CD8-positive, alpha-beta memory T cell (primary cell): ENCODE results near the gene FGD1. TPM values are rescaled to one million over a fixed set of nuclear protein-coding genes. Genes with fewer than 3 reads are reported as not detected.
"Not testable (repeated sequence)": the region's sequence is repeated elsewhere in the genome, so short reads cannot be mapped to it uniquely, and the experiment has no call there.

Experiments
- CTCF ChIA-PET: fragments of 350-600 bp; sonication (Branson Sonifier 250); formaldehyde crosslinking; loops from one replicate; lab custom pipeline; 2021; ENCODE audit warnings: antibody characterized with exemption; lab: Charles Lee
- POLR2A ChIA-PET: fragments of 350-600 bp; sonication (Branson Sonifier 250); formaldehyde crosslinking; loops from one replicate; lab custom pipeline; 2021; ENCODE audit warnings: antibody characterized with exemption; lab: Charles Lee
- DNase-seq, 5 donors: peaks; one replicate each; pipeline versions ENCODE4 v3.0.0 to v3.0.0-alpha.2; 2020 to 2022; ENCODE audit warnings: mixed read lengths in 1 of 5
- H3K27ac ChIP-seq: one replicate; pipeline ENCODE4 v1.7.0; 2013; ENCODE audit warnings: low read depth, mild to moderate bottlenecking, low read length, moderate library complexity
- H3K27me3 ChIP-seq: 2 replicates; pipeline ENCODE4 v1.7.0; 2013; ENCODE audit warnings: low read length, mild to moderate bottlenecking; ENCODE audit not compliant: insufficient read depth, poor library complexity, severe bottlenecking
- H3K36me3 ChIP-seq: 2 replicates; pipeline ENCODE4 v1.7.0; 2013; ENCODE audit warnings: mild to moderate bottlenecking, low read length, moderate library complexity; ENCODE audit not compliant: insufficient read depth
- H3K4me1 ChIP-seq: 2 replicates; pipeline ENCODE4 v1.7.0; 2013; ENCODE audit warnings: mild to moderate bottlenecking, low read length, moderate library complexity; ENCODE audit not compliant: insufficient read depth
- H3K4me3 ChIP-seq: 2 replicates; pipeline ENCODE4 v1.7.0; 2013; ENCODE audit warnings: mild to moderate bottlenecking, low read length
- H3K9me3 ChIP-seq: 2 replicates; pipeline ENCODE4 v1.7.0; 2013; ENCODE audit warnings: mild to moderate bottlenecking, low read length
- H3K27ac Mint-ChIP-seq, 8 donors: one replicate each; pipeline ENCODE4 v1.8.0; 2020 to 2021; ENCODE audit warnings: mixed read lengths in 8 of 8, mild to moderate bottlenecking in 6 of 8, inconsistent platforms in 3 of 8, moderate library complexity in 3 of 8
- H3K27me3 Mint-ChIP-seq, 2 donors: one replicate each; pipeline ENCODE4 v1.8.0; 2020 to 2021; ENCODE audit warnings: mixed read lengths in 2 of 2, mild to moderate bottlenecking in 1 of 2, moderate library complexity in 1 of 2
- H3K36me3 Mint-ChIP-seq, 3 donors: one replicate each; pipeline ENCODE4 v1.8.0; 2020 to 2021; ENCODE audit warnings: mixed read lengths in 3 of 3, inconsistent platforms in 1 of 3, mild to moderate bottlenecking in 1 of 3
- H3K4me1 Mint-ChIP-seq, 3 donors: one replicate each; pipeline ENCODE4 v1.8.0; 2020 to 2021; ENCODE audit warnings: mixed read lengths in 3 of 3, inconsistent platforms in 1 of 3, mild to moderate bottlenecking in 1 of 3
- H3K4me3 Mint-ChIP-seq, 7 donors: one replicate each; pipeline ENCODE4 v1.8.0; 2020 to 2021; ENCODE audit warnings: mixed read lengths in 7 of 7, mild to moderate bottlenecking in 6 of 7, moderate library complexity in 4 of 7, inconsistent platforms in 2 of 7
- H3K9me3 Mint-ChIP-seq, 5 donors: one replicate each; pipeline ENCODE4 v1.8.0; 2020 to 2022; ENCODE audit warnings: mixed read lengths in 5 of 5, mild to moderate bottlenecking in 3 of 5, moderate library complexity in 2 of 5, inconsistent platforms in 1 of 5
- polyA plus RNA-seq: library from polyadenylated mRNA; unstranded; fragments of 300-500 nt; fragmentation: Illumina TruSeq; gene quantifications from one replicate; pipeline ENCODE4 v1.2.3, GENCODE V29; 2021
- total RNA-seq, 2 experiments: library from RNA; stranded (reverse); gene quantifications; one replicate each; pipeline ENCODE4 v1.2.3, GENCODE V29; 2021

FGD1 gene
- total RNA-seq: under 1 TPM in 1 of 2 experiments, not detected in 1; 0.07 TPM
- 0.67 TPM for polyA plus RNA-seq

- peaks cover 0 to 6% (median 4%) of the 10 kb centered on the region in 3 donors for H3K4me1 Mint-ChIP-seq
- Histone ChIP-seq H3K36me3 (no peaks in the 10 kb centered on the region), H3K27ac (no peak within 1 kb of the TSS), H3K9me3 (no peaks in the 10 kb centered on the region), H3K4me3 (no peak within 1 kb of the TSS), H3K27me3 (no peaks in the 10 kb centered on the region), H3K4me1 (no peaks in the 10 kb centered on the region)
- H3K36me3 Mint-ChIP-seq: peaks cover 0 to 1% (median 0%) of the 10 kb centered on the region in 3 donors
- CTCF ChIA-PET: no interaction called here
- DNase-seq: peak in 3 of 5 donors; percentile 2 to 6 (median 6)
- H3K9me3 Mint-ChIP-seq: peaks cover 0 to 3% (median 0%) of the 10 kb centered on the region in 5 donors
- H3K27me3 Mint-ChIP-seq: peaks cover 27% of the 10 kb centered on the region in 2 donors
- POLR2A ChIA-PET: no interaction called here
- H3K27ac Mint-ChIP-seq: peak within 1 kb of the TSS in 1 of 8 donors; percentile 0
- peak within 1 kb of the TSS; percentile 39 to 88 (median 58) for H3K4me3 Mint-ChIP-seq
These were observed at the start of gene FGD1 for GRCh38 chrX:54495814-54496516. Gene FGD1, minus strand, starts transcription at chrX:54496234. Its CDS starts 802 bp downstream, at chrX:54495432.

DNA sequence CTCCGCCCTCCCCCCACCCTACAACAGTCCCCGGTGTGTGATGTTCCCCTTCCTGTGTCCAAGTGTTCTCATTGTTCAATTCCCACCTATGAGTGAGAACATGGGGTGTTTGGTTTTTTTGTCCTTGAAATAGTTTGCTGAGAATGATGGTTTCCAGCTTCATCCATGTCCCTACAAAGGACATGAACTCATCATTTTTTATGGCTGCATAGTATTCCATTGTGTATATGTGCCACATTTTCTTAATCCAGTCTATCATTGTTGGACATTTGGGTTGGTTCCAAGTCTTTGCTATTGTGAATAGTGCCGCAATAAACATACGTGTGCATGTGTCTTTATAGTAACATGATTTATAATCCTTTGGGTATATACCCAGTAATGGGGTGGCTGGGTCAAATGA, 46.2 kb upstream of the FGD1 start:
- H3K4me1 ChIP-seq, H3K9me3 Mint-ChIP-seq, H3K27me3 ChIP-seq, POLR2A ChIA-PET, DNase-seq, H3K4me3 Mint-ChIP-seq, H3K4me1 Mint-ChIP-seq, H3K27me3 Mint-ChIP-seq, H3K27ac Mint-ChIP-seq, H3K9me3 ChIP-seq, H3K4me3 ChIP-seq, H3K27ac ChIP-seq: not testable (repeated sequence)
- CTCF ChIA-PET: interaction anchor here (0.7 kb wide), 1 partner anchor 184 kb away, joined by 3 read pairs; the partner anchor contains the start of gene WNK3
- peaks cover 0 to 71% (median 17%) of the 10 kb centered on the region in 3 donors for H3K36me3 Mint-ChIP-seq
- H3K36me3 ChIP-seq: peaks cover 12% of the 10 kb centered on the region

DNA sequence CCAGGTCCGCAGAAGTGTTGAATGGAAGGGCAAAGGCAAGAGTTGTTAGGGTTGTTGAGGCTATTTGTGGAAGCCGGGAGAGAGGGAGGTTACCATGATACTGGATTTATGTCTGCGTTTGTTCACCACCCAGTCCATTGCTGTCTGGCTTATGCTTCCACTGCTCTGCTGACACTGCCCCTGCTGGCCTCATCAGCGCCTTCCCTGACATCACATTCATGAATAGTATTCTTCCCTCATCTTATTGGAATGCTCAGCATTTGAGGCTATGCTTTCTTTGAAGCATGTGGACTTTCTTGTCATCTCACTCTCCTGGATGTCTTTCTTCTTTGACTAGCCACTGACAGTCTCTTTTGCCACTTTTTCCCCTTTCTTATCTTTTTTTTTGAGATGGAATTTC, 44.3 kb upstream of the FGD1 start:
- Histone ChIP-seq H3K36me3 (peaks cover 12% of the 10 kb centered on the region), H3K27ac (no peak overlapping the region), H3K4me1 (no peaks in the 10 kb centered on the region), H3K4me3 (no peak overlapping the region), H3K27me3 (no peaks in the 10 kb centered on the region), H3K9me3 (no peaks in the 10 kb centered on the region)
- ChIA-PET POLR2A (no interaction called here), CTCF (no interaction called here)
- Mint-ChIP-seq H3K27me3 (no peaks in the 10 kb centered on the region), H3K4me3 (no peak overlapping the region), H3K27ac (peak overlapping the region in 2 of 8 donors; percentile 42 to 61), H3K9me3 (peaks cover 0 to 2% (median 0%) of the 10 kb centered on the region in 5 donors), H3K4me1 (peaks cover 0 to 12% (median 0%) of the 10 kb centered on the region in 3 donors), H3K36me3 (peaks cover 0 to 70% (median 15%) of the 10 kb centered on the region in 3 donors)
- DNase-seq: no peak

GRCh38 chrX:54534271-54534670, 38.2 kb upstream of the FGD1 start:
- Mint-ChIP-seq H3K4me1 (peaks cover 35 to 51% (median 41%) of the 10 kb centered on the region in 3 donors), H3K4me3 (peak overlapping the region in 5 of 7 donors; percentile 15 to 46 (median 42)), H3K27ac (peak overlapping the region in 4 of 8 donors; percentile 1 to 30 (median 14)), H3K27me3 (peaks cover 0 to 2% of the 10 kb centered on the region in 2 donors), H3K9me3 (peaks cover 0 to 2% (median 0%) of the 10 kb centered on the region in 5 donors), H3K36me3 (peaks cover 0 to 54% (median 0%) of the 10 kb centered on the region in 3 donors)
- H3K27ac ChIP-seq: no peak overlapping the region
- peaks cover 17% of the 10 kb centered on the region for H3K4me1 ChIP-seq
- ChIA-PET CTCF (no interaction called here), POLR2A (no interaction called here)
- H3K36me3 ChIP-seq: peaks cover 2% of the 10 kb centered on the region
- no peaks in the 10 kb centered on the region for H3K27me3 ChIP-seq
- no peak overlapping the region for H3K4me3 ChIP-seq
- peaks cover 3% of the 10 kb centered on the region for H3K9me3 ChIP-seq
- DNase-seq: no peak

DNA sequence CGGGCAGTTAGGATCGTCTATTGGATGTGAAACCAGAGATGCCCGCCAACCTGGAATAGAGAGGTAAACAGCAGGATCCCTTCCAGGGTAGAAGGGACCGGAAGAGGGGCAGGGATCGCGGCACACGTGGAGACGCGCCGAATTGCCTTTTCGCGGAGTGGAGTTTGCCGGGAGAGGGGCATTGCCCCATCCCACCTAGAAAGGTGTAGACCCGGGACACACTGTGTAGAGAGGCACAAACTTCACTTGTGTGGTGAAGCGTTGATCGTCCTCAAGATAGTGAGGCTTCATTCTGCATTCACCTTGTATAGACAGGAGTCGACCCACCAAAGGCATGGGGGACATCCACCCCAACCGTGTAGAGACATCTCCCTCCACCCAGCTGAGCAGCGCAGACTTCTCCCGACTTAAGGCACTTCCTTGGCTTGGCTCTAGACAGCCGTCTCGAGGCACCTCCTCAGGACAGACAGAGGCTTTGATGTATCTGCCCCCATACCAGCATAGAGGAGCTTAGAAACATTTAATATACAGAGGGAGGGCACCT, 34.4 kb upstream of the FGD1 start:
- Histone ChIP-seq H3K27ac (peak overlapping the region; percentile 86), H3K27me3 (no peaks in the 10 kb centered on the region), H3K4me3 (peak overlapping the region; percentile 81), H3K4me1 (peaks cover 18% of the 10 kb centered on the region), H3K36me3 (no peaks in the 10 kb centered on the region), H3K9me3 (peaks cover 3% of the 10 kb centered on the region)
- ChIA-PET POLR2A (interaction anchor here (0.6 to 3.0 kb wide), 5 partner anchors 16 to 486 kb away, joined by 3 to 33 read pairs (median 3); partner anchors contain the start of genes APEX2 and PHF8), CTCF (interaction anchor here (1.9 kb wide), 1 partner anchor 109 kb away, joined by 10 read pairs; no protein-coding TSS in a partner anchor)
- Mint-ChIP-seq H3K36me3 (peaks cover 0 to 31% (median 0%) of the 10 kb centered on the region in 3 donors), H3K4me3 (peak overlapping the region; percentile 92 to 98 (median 96)), H3K27me3 (peaks cover 0 to 4% of the 10 kb centered on the region in 2 donors), H3K4me1 (peaks cover 39 to 41% (median 40%) of the 10 kb centered on the region in 3 donors), H3K27ac (peak overlapping the region; percentile 90 to 98 (median 95)), H3K9me3 (peaks cover 0 to 2% (median 0%) of the 10 kb centered on the region in 5 donors)
- peak in 1 of 5 donors; percentile 2 for DNase-seq

GRCh38 chrX:54529552-54530356, 33.7 kb upstream of the FGD1 start, which contains the start of gene GNL3L:
Gene GNL3L, plus strand, starts transcription at chrX:54530219. Its CDS starts 2,348 bp downstream, at chrX:54532567.
- H3K4me3 ChIP-seq: peak within 1 kb of the TSS; percentile 81
- peaks cover 3% of the 10 kb centered on the region for H3K9me3 ChIP-seq
- peak; percentile 72 to 89 (median 77) for DNase-seq
- no peaks in the 10 kb centered on the region for H3K36me3 ChIP-seq
- H3K9me3 Mint-ChIP-seq: peaks cover 0 to 2% (median 0%) of the 10 kb centered on the region in 5 donors
- peaks cover 37 to 40% (median 38%) of the 10 kb centered on the region in 3 donors for H3K4me1 Mint-ChIP-seq
- POLR2A ChIA-PET: interaction anchor here (0.6 to 3.0 kb wide), 4 partner anchors 110 to 486 kb away, joined by 3 to 33 read pairs (median 3); partner anchors contain the start of genes APEX2 and PHF8
- H3K4me3 Mint-ChIP-seq: peak within 1 kb of the TSS; percentile 92 to 98 (median 96)
- H3K36me3 Mint-ChIP-seq: peaks cover 0 to 30% (median 0%) of the 10 kb centered on the region in 3 donors
- peak within 1 kb of the TSS; percentile 86 for H3K27ac ChIP-seq
- peak within 1 kb of the TSS; percentile 93 to 99 (median 95) for H3K27ac Mint-ChIP-seq
- peaks cover 0 to 4% of the 10 kb centered on the region in 2 donors for H3K27me3 Mint-ChIP-seq
- CTCF ChIA-PET: interaction anchor here (1.9 kb wide), 1 partner anchor 110 kb away, joined by 10 read pairs; no protein-coding TSS in a partner anchor
- H3K27me3 ChIP-seq: no peaks in the 10 kb centered on the region
- peaks cover 18% of the 10 kb centered on the region for H3K4me1 ChIP-seq

DNA sequence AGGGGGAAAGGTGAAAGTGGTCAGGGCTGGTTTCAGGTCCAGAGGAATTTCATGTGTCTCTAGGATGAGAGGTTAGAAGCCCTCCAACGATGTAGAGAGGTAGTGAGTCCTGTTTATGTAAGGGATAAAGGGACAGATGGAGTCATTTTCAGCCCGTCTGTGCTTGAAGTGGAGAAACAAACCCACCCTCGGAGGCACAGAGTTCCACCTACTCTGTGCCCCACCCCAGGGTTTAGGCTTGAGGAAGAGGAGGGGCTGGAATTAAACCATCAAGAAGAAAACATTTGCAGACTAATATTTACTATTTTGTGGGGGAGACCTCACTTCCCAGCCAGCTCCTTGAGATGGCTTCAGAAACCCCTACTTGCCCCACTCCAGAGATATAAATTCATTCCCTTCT, 33.1 kb upstream of the FGD1 start:
- Histone ChIP-seq H3K4me3 (peak overlapping the region; percentile 69), H3K36me3 (no peaks in the 10 kb centered on the region), H3K9me3 (peaks cover 3% of the 10 kb centered on the region), H3K27me3 (no peaks in the 10 kb centered on the region), H3K4me1 (peaks cover 18% of the 10 kb centered on the region), H3K27ac (peak overlapping the region; percentile 67)
- peak overlapping the region; percentile 17 to 99 (median 93) for H3K27ac Mint-ChIP-seq
- CTCF ChIA-PET: interaction anchor here (1.9 kb wide), 1 partner anchor 111 kb away, joined by 10 read pairs; no protein-coding TSS in a partner anchor
- DNase-seq: no peak
- peak overlapping the region; percentile 89 to 98 (median 96) for H3K4me3 Mint-ChIP-seq
- H3K27me3 Mint-ChIP-seq: peaks cover 0 to 4% of the 10 kb centered on the region in 2 donors
- POLR2A ChIA-PET: interaction anchor here (1.5 to 3.0 kb wide), 2 partner anchors 110 to 471 kb away, joined by 3 to 33 read pairs; partner anchors contain the start of gene APEX2
- peaks cover 0 to 2% (median 0%) of the 10 kb centered on the region in 5 donors for H3K9me3 Mint-ChIP-seq
- H3K4me1 Mint-ChIP-seq: peaks cover 31 to 34% (median 32%) of the 10 kb centered on the region in 3 donors
- H3K36me3 Mint-ChIP-seq: peaks cover 0 to 24% (median 0%) of the 10 kb centered on the region in 3 donors
